Osteoblast (primary cell): ENCODE results near the gene C1orf210. TPM values are rescaled to one million over a fixed set of nuclear protein-coding genes. Genes with fewer than 3 reads are reported as not detected.
A peak's percentile ranks its signal among the peaks of the same experiment; 100 is the strongest.

Source experiments
- DNase-seq: peaks from one replicate; pipeline ENCODE4 v3.0.0; 2011; ENCODE audit warnings: low spot score, mixed read lengths; ENCODE audit not compliant: insufficient read length; ENCODE audit errors: missing footprints
- H2AFZ ChIP-seq: 2 replicates; pipeline ENCODE4 v1.6.0; 2011; ENCODE audit warnings: mild to moderate bottlenecking, low read length
- H3K27ac ChIP-seq: 2 replicates; pipeline ENCODE4 v1.5.1; 2011; ENCODE audit warnings: mild to moderate bottlenecking, low read depth, low read length, moderate library complexity
- H3K27me3 ChIP-seq: 2 replicates; pipeline ENCODE4 v1.6.0; 2012; ENCODE audit warnings: mild to moderate bottlenecking, control low read depth, inconsistent platforms, low read length, moderate library complexity; ENCODE audit not compliant: insufficient read depth
- H3K36me3 ChIP-seq: 2 replicates; pipeline ENCODE4 v1.5.1; 2011; ENCODE audit warnings: mild to moderate bottlenecking, low read length, control low read depth, moderate library complexity; ENCODE audit not compliant: insufficient read depth
- H3K4me1 ChIP-seq: 2 replicates; pipeline ENCODE4 v1.5.1; 2011; ENCODE audit warnings: mild to moderate bottlenecking, low read length, control low read depth, moderate library complexity; ENCODE audit not compliant: insufficient read depth
- H3K4me2 ChIP-seq: 2 replicates; pipeline ENCODE4 v1.6.0; 2011; ENCODE audit warnings: mild to moderate bottlenecking, low read length; ENCODE audit not compliant: insufficient read depth
- H3K4me3 ChIP-seq: fragments of 200-600 bp; sonication (generic); 3 replicates; pipeline ENCODE4 v1.5.1; 2012; ENCODE audit warnings: mild to moderate bottlenecking, low read length, inconsistent platforms; ENCODE audit not compliant: insufficient read depth
- H3K79me2 ChIP-seq: 2 replicates; pipeline ENCODE4 v1.6.0; 2012; ENCODE audit warnings: mild to moderate bottlenecking, low read length, control low read depth, inconsistent platforms; ENCODE audit not compliant: insufficient read depth
- H3K9me3 ChIP-seq: 2 replicates; pipeline ENCODE4 v1.5.1; 2011; ENCODE audit warnings: low read depth, low read length, control low read depth
- H4K20me1 ChIP-seq: 2 replicates; pipeline ENCODE4 v1.6.0; 2012; ENCODE audit warnings: mild to moderate bottlenecking, low read length, control low read depth; ENCODE audit not compliant: insufficient read depth
- CTCF ChIP-seq: IDR thresholded peaks from 2 replicates; pipeline ENCODE4 v1.5.1; 2011; ENCODE audit warnings: mild to moderate bottlenecking, low read depth, low read length, moderate library complexity; ENCODE audit errors: extremely low read depth
- total RNA-seq: library from RNA; depleted of rRNA; stranded (reverse); fragments of >200 nt; gene quantifications from 2 replicates; pipeline ENCODE4 v1.2.3, GENCODE V29; 2012

Gene C1orf210
- total RNA-seq, 1 donor: not detected

DNA sequence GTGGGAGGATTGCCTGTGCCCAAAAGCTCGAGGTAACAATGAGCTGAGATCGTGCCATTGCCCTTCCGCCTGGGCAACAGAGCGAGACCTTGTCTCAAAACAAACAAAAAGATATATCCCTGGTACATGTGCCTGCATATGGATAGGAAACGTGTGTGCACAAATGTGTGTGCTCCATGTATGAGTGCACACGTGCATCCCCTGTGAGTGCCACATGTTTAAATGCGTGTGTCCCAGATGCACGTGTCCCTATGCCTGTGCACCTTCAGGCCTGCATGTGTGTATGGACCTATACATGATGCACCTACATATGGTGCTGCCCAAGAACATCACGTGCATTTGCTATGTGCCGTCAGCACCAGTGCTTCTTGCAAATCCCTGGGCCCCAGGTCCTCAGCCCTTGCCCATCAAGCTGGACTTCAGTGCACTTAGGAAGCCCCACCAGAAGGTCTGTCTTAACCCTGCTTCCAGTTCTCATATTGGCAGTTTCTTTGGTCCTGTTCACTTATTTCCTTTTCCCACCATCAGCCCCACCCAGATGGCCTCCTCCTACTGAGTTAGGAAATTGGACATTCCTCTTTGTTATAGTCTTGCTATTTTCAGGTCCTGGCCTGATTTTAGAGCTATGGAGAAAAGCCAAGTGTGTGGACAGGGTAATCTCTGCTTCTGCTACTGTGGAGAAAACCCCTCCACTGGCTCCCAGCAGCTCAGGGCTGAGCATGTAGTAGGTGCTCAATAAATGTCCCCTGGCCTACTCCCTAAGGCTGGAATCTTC is 30.8 kb upstream of the C1orf210 start:
- H3K9me3 ChIP-seq: no peaks in the 10 kb centered on the region
- H3K27me3 ChIP-seq: no peaks in the 10 kb centered on the region
- no peaks in the 10 kb centered on the region for H3K4me1 ChIP-seq
- H3K4me3 ChIP-seq: no peak overlapping the region
- H3K4me2 ChIP-seq: no peak overlapping the region
- no peak for TF ChIP-seq CTCF
- H4K20me1 ChIP-seq: no peaks in the 10 kb centered on the region
- no peak overlapping the region for H2AFZ ChIP-seq
- no peak overlapping the region for H3K27ac ChIP-seq
- H3K36me3 ChIP-seq: no peaks in the 10 kb centered on the region
- H3K79me2 ChIP-seq: no peaks in the 10 kb centered on the region
- DNase-seq: peak; percentile 53

GRCh38 chr1:43315481-43315880 is 30.1 kb upstream of the C1orf210 start:
- H3K4me2 ChIP-seq: no peak overlapping the region
- no peaks in the 10 kb centered on the region for H3K27me3 ChIP-seq
- no peak overlapping the region for H2AFZ ChIP-seq
- no peaks in the 10 kb centered on the region for H3K9me3 ChIP-seq
- H4K20me1 ChIP-seq: no peaks in the 10 kb centered on the region
- no peaks in the 10 kb centered on the region for H3K4me1 ChIP-seq
- H3K4me3 ChIP-seq: no peak overlapping the region
- H3K36me3 ChIP-seq: no peaks in the 10 kb centered on the region
- no peaks in the 10 kb centered on the region for H3K79me2 ChIP-seq
- H3K27ac ChIP-seq: no peak overlapping the region
- no peak for TF ChIP-seq CTCF
- DNase-seq: no peak

DNA sequence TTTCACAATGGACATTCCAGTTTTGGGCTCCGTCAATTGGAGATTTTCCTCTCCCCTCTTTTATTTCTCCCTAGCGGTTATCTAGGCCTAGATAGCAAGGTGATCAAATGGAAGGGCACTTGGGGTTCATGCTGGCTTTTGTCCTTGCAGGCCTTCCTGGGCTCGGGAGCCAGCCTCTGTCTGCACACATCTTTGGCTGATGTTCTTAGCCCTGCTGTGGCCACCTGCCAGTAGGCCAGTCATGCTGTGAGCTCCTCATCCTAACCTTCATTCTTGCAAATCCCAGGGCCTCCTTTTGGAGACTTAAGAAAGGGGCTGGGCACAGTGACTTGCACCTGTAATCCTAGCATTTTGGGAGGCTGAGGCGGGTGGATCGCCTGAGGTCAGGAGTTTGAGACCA is 28.9 kb upstream of the C1orf210 start:
- Histone ChIP-seq H3K27ac (no peak overlapping the region), H4K20me1 (no peaks in the 10 kb centered on the region), H3K4me1 (no peaks in the 10 kb centered on the region), H3K9me3 (no peaks in the 10 kb centered on the region), H3K79me2 (no peaks in the 10 kb centered on the region), H3K4me3 (no peak overlapping the region), H3K36me3 (no peaks in the 10 kb centered on the region), H3K27me3 (no peaks in the 10 kb centered on the region), H3K4me2 (no peak overlapping the region), H2AFZ (no peak overlapping the region)
- no peak for DNase-seq
- no peak for TF ChIP-seq CTCF

DNA sequence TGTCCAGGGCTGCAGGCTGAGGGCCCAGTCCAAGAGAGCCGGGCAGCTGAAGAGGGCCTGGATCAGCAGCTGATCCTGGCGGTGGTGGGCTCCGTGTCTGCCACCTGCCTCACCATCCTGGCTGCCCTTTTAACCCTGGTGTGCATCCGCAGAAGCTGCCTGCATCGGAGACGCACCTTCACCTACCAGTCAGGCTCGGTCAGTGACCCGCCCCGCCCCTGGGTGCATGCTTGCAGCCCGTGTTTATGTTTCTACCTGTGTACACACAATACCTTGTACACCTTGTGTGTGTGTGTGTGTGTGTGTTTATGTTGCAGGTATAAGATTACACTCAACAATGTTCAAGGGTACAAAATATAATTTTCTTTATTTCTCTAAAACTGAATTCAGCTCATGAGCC is 28.4 kb upstream of the C1orf210 start:
- no peaks in the 10 kb centered on the region for H3K27me3 ChIP-seq
- TF ChIP-seq CTCF: no peak
- no peaks in the 10 kb centered on the region for H3K36me3 ChIP-seq
- no peaks in the 10 kb centered on the region for H4K20me1 ChIP-seq
- no peak overlapping the region for H3K4me2 ChIP-seq
- H3K4me3 ChIP-seq: no peak overlapping the region
- H3K9me3 ChIP-seq: no peaks in the 10 kb centered on the region
- H3K27ac ChIP-seq: no peak overlapping the region
- no peak for DNase-seq
- no peak overlapping the region for H2AFZ ChIP-seq
- H3K79me2 ChIP-seq: no peaks in the 10 kb centered on the region
- H3K4me1 ChIP-seq: no peaks in the 10 kb centered on the region
